ENCODE measurements around the gene MYO18B. TPM values are rescaled to one million over a fixed set of nuclear protein-coding genes. Genes with fewer than 3 reads are reported as not detected.

The MYO18B gene
- total RNA-seq, 2 experiments from 2014 or later, result 0.11 to 0.22 TPM

- intact Hi-C loops (cut with DNase I, micrococcal nuclease), result no loop called here
- Histone ChIP-seq H3K9me3 (ENCODE audit: control insufficient read depth in 1 of 2, insufficient read depth in 1 of 2, low read length in 2 of 2) (peaks cover 0 to 4% of the 10 kb centered on the region in 2 experiments), H3K4me3 (ENCODE audit: low read length) (no peak overlapping the region), H3K27ac (ENCODE audit: low read depth in 1 of 2, low read length in 2 of 2) (no peak overlapping the region), H3K36me3 (ENCODE audit: insufficient read depth, low read length) (no peaks in the 10 kb centered on the region), H3K27me3 (ENCODE audit: control insufficient read depth in 1 of 2, insufficient read depth in 2 of 2, low read length in 2 of 2) (peaks cover 0 to 4% of the 10 kb centered on the region in 2 experiments), H3K4me1 (ENCODE audit: insufficient read depth, low read length) (no peaks in the 10 kb centered on the region)
- no peaks in the 10 kb centered on the region for H3K9me3 Mint-ChIP-seq
- ChIA-PET CTCF (no interaction called here), POLR2A (interaction anchor here (0.7 kb wide), 1 partner anchor 247 kb away, joined by 3 read pairs; no protein-coding TSS in a partner anchor)
- ATAC-seq (ENCODE audit: poor library complexity) (no peak), DNase-seq (no peak)
- peaks cover 17% of the 10 kb centered on the region for H3K27me3 Mint-ChIP-seq
- no peaks in the 10 kb centered on the region for H3K36me3 Mint-ChIP-seq (ENCODE audit: low read depth)
- no peaks in the 10 kb centered on the region for H3K4me1 Mint-ChIP-seq (ENCODE audit: low read depth)
- TF ChIP-seq CTCF (IDR thresholded peaks at IDR 0.05), result no peak
- no peak overlapping the region for H3K27ac Mint-ChIP-seq
- H3K4me3 Mint-ChIP-seq, result no peak overlapping the region
These were observed 166.8 kb downstream of the MYO18B start for GRCh38 chr22:25908755-25909154.

- POLR2A ChIA-PET, result no interaction called here
These were observed 167.8 kb downstream of the MYO18B start for GRCh38 chr22:25909614-25910387.

GRCh38 chr22:25911243-25911972 lies 169.4 kb downstream of the MYO18B start:
- H3K36me3 Mint-ChIP-seq (ENCODE audit: low read depth), result no peaks in the 10 kb centered on the region
- no peak overlapping the region for H3K27ac ChIP-seq (ENCODE audit: low read depth in 1 of 2, low read length in 2 of 2)
- peaks cover 0 to 4% of the 10 kb centered on the region in 2 experiments for H3K9me3 ChIP-seq (ENCODE audit: control insufficient read depth in 1 of 2, insufficient read depth in 1 of 2, low read length in 2 of 2)
- no peaks in the 10 kb centered on the region for H3K4me1 ChIP-seq (ENCODE audit: insufficient read depth, low read length)
- no peak for DNase-seq
- no peak for ATAC-seq (ENCODE audit: poor library complexity)
- no peak for TF ChIP-seq CTCF (IDR thresholded peaks at IDR 0.05)
- H3K9me3 Mint-ChIP-seq, result no peaks in the 10 kb centered on the region
- H3K36me3 ChIP-seq (ENCODE audit: insufficient read depth, low read length), result no peaks in the 10 kb centered on the region
- peaks cover 0 to 4% of the 10 kb centered on the region in 2 experiments for H3K27me3 ChIP-seq (ENCODE audit: control insufficient read depth in 1 of 2, insufficient read depth in 2 of 2, low read length in 2 of 2)
- ChIA-PET CTCF (no interaction called here), POLR2A (no interaction called here)
- H3K4me1 Mint-ChIP-seq (ENCODE audit: low read depth), result no peaks in the 10 kb centered on the region
- intact Hi-C loops (cut with DNase I, micrococcal nuclease), result loop anchor here in 1 of 2 experiments (5.0 kb wide), 1 partner anchor 36 kb away; no protein-coding TSS in a partner anchor
- H3K27ac Mint-ChIP-seq, result no peak overlapping the region
- no peak overlapping the region for H3K4me3 ChIP-seq (ENCODE audit: low read length)
- H3K27me3 Mint-ChIP-seq, result peaks cover 18% of the 10 kb centered on the region
- no peak overlapping the region for H3K4me3 Mint-ChIP-seq

More at GRCh38 chr22:25909614-25910387, 167.8 kb downstream of the MYO18B start:
- no peak for DNase-seq
- Histone ChIP-seq H3K4me1 (ENCODE audit: insufficient read depth, low read length) (no peaks in the 10 kb centered on the region), H3K27me3 (ENCODE audit: control insufficient read depth in 1 of 2, insufficient read depth in 2 of 2, low read length in 2 of 2) (peaks cover 0 to 4% of the 10 kb centered on the region in 2 experiments), H3K36me3 (ENCODE audit: insufficient read depth, low read length) (no peaks in the 10 kb centered on the region), H3K9me3 (ENCODE audit: control insufficient read depth in 1 of 2, insufficient read depth in 1 of 2, low read length in 2 of 2) (peaks cover 0 to 4% of the 10 kb centered on the region in 2 experiments), H3K4me3 (ENCODE audit: low read length) (no peak overlapping the region), H3K27ac (ENCODE audit: low read depth in 1 of 2, low read length in 2 of 2) (no peak overlapping the region)
- Mint-ChIP-seq H3K27ac (no peak overlapping the region), H3K9me3 (no peaks in the 10 kb centered on the region), H3K4me1 (ENCODE audit: low read depth) (no peaks in the 10 kb centered on the region), H3K36me3 (ENCODE audit: low read depth) (no peaks in the 10 kb centered on the region), H3K4me3 (no peak overlapping the region), H3K27me3 (peaks cover 17% of the 10 kb centered on the region)
- CTCF ChIA-PET, result no interaction called here
- TF ChIP-seq CTCF (IDR thresholded peaks at IDR 0.05), result no peak
- ATAC-seq (ENCODE audit: poor library complexity), result no peak
- intact Hi-C loops (cut with DNase I, micrococcal nuclease), result loop anchor here in 1 of 2 experiments (5.0 kb wide), 1 partner anchor 38 kb away; no protein-coding TSS in a partner anchor

Data from CD4-positive, alpha-beta T cell (primary cell).